Ovary (tissue), 3 donors: Measurements from ENCODE around the gene ZNF638.

Experiments
- CTCF ChIP-seq, 3 donors: fragments of 450-650 bp in 2 of 3; fragments of 200-600 bp in 1 of 3; IDR thresholded peaks; one replicate each; pipeline versions ENCODE4 v1.5.1 to v1.8.0; 2016 to 2022; ENCODE audit warnings: antibody characterized with exemption in 3 of 3, mild to moderate bottlenecking in 1 of 3
- EP300 ChIP-seq: sonication (generic); formaldehyde crosslinking; IDR thresholded peaks from one replicate; pipeline ENCODE4 v1.6.1; 2017; ENCODE audit warnings: antibody characterized with exemption
- POLR2A ChIP-seq: fragments of 450-650 bp; IDR thresholded peaks from one replicate; pipeline ENCODE4 v1.6.1; 2017; ENCODE audit warnings: antibody characterized with exemption, mild to moderate bottlenecking, moderate library complexity
- donor health status: DM: no; HTN: no; CAD: no.

DNA sequence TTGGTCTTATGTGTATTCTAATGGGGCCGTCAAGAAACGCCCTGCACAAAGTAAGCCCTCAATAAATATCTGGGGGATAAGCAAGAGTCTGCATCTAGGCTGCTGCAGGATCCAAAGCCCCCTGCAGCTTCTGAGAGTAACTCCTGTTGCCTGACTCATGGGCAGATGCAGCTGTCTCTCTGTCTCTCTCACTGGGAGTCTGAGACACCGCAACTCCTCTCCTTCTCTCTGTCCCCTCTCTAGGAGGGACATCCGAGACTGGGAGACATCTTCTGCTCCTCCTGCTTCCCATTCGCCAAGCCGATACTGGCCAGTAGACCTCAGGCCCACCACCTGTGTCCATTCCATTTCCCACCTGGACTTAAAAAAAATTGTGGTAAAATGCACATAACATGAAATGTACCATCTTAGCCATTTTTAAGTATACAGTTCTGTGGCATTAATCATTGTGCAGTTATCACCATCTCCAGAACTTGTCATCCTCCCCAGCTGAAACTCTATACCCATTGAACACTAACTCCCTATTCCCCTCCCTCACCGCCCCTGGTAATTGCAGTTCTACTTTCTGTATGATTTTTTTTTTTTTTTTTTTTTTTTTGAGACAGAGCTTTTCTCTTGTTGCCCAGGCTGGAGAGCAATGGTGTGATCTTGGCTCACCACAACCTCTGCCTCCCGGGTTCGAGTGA, 141.9 kb downstream of the ZNF638 start:
- TF ChIP-seq CTCF (IDR thresholded peaks at IDR 0.05): no peak
- no peak for TF ChIP-seq POLR2A
- no peak for TF ChIP-seq EP300
